Measurements from ENCODE around the gene EFNA5. TPM values are rescaled to one million over a fixed set of nuclear protein-coding genes. Genes with fewer than 3 reads are reported as not detected.
"Not testable (repeated sequence)": the region's sequence is repeated elsewhere in the genome, so short reads cannot be mapped to it uniquely, and the experiment has no call there.

The EFNA5 gene
- total RNA-seq, 4 donors from 2014 or later, result 16.6 to 35.3 (median 19.3) TPM

GRCh38 chr5:107435061-107435460 lies 235.7 kb downstream of the EFNA5 start:
- no peak for DNase-seq (ENCODE audit: low spot score in 2 of 2)
- no peak overlapping the region for H3K4me3 ChIP-seq (ENCODE audit: low read depth, poor library complexity, severe bottlenecking)
- TF ChIP-seq POLR2A (IDR thresholded peaks at IDR 0.05) (no peak), CTCF (IDR thresholded peaks at IDR 0.05) (no peak)
- 57 to 68% methylated on average over 1 of the region's 1 CpG for WGBS, 2 donors
- intact Hi-C loops (cut with DNase I; ENCODE audit: low total_unique reads), result no loop called here

- 95 to 96% methylated on average over 1 of the region's 1 CpG for WGBS, 2 donors
- DNase-seq (ENCODE audit: low spot score in 2 of 2); H3K4me3 ChIP-seq (ENCODE audit: low read depth, poor library complexity, severe bottlenecking); intact Hi-C loops (cut with DNase I; ENCODE audit: low total_unique reads): not testable (repeated sequence)
These were observed 237.1 kb downstream of the EFNA5 start for GRCh38 chr5:107433646-107434045.

- TF ChIP-seq CTCF (IDR thresholded peaks at IDR 0.05) (no peak), POLR2A (IDR thresholded peaks at IDR 0.05) (no peak)
- WGBS, 2 donors, result 60 to 62% methylated on average over 1 of the region's 1 CpG
- intact Hi-C loops (cut with DNase I; ENCODE audit: low total_unique reads), result no loop called here
- no peak for DNase-seq (ENCODE audit: low spot score in 2 of 2)
- no peak overlapping the region for H3K4me3 ChIP-seq (ENCODE audit: low read depth, poor library complexity, severe bottlenecking)
These were observed 238.7 kb downstream of the EFNA5 start for GRCh38 chr5:107431998-107432397.

GRCh38 chr5:107431536-107431935 lies 239.2 kb downstream of the EFNA5 start:
- WGBS, 2 donors, result 70 to 74% methylated on average over 4 of the region's 4 CpGs
- DNase-seq (ENCODE audit: low spot score in 2 of 2), result no peak
- TF ChIP-seq CTCF (IDR thresholded peaks at IDR 0.05) (no peak), POLR2A (IDR thresholded peaks at IDR 0.05) (no peak)
- H3K4me3 ChIP-seq (ENCODE audit: low read depth, poor library complexity, severe bottlenecking), result no peak overlapping the region
- intact Hi-C loops (cut with DNase I; ENCODE audit: low total_unique reads), result no loop called here

GRCh38 chr5:107430071-107430625 lies 240.6 kb downstream of the EFNA5 start:
- no peak for DNase-seq (ENCODE audit: low spot score in 2 of 2)
- WGBS, 2 donors, result 38 to 52% methylated on average over 1 of the region's 1 CpG
- H3K4me3 ChIP-seq (ENCODE audit: low read depth, poor library complexity, severe bottlenecking), result no peak overlapping the region
- intact Hi-C loops (cut with DNase I; ENCODE audit: low total_unique reads), result no loop called here
- no peak for TF ChIP-seq POLR2A (IDR thresholded peaks at IDR 0.05)
- TF ChIP-seq CTCF (IDR thresholded peaks at IDR 0.05), result no peak

- TF ChIP-seq CTCF (IDR thresholded peaks at IDR 0.05), result no peak
- TF ChIP-seq POLR2A (IDR thresholded peaks at IDR 0.05), result no peak
- WGBS, 2 donors, result 70 to 71% methylated on average over 4 of the region's 4 CpGs
- no peak for DNase-seq (ENCODE audit: low spot score in 2 of 2)
- intact Hi-C loops (cut with DNase I; ENCODE audit: low total_unique reads), result no loop called here
- H3K4me3 ChIP-seq (ENCODE audit: low read depth, poor library complexity, severe bottlenecking), result no peak overlapping the region
These were observed 242.4 kb downstream of the EFNA5 start for GRCh38 chr5:107428303-107428813.

Measured in lower leg skin (tissue), 4 donors.